ENCODE measurements around the gene C10orf71. TPM values are rescaled to one million over a fixed set of nuclear protein-coding genes. Genes with fewer than 3 reads are reported as not detected.

The C10orf71 gene
- total RNA-seq, 2 donors from 2014 or later: 0.15 TPM; not detected in 1

GRCh38 chr10:49285232-49285631 lies 13.7 kb upstream of the C10orf71 start:
- 94 to 100% methylated on average over 2 to 3 of the region's 3 CpGs for WGBS, 2 experiments (ENCODE audit: insufficient coverage in 1 of 2, insufficient read length in 1 of 2)
- no peaks in the 10 kb centered on the region for H3K27me3 ChIP-seq (ENCODE audit: control insufficient read depth, insufficient read depth, low read length, poor library complexity, severe bottlenecking)
- no peak overlapping the region for H3K9ac ChIP-seq (ENCODE audit: extremely low read depth, low read length, poor library complexity, severe bottlenecking)
- no peak overlapping the region for H3K27ac ChIP-seq (ENCODE audit: low read depth, low read length)
- H3K4me1 ChIP-seq (ENCODE audit: control insufficient read depth, insufficient read depth, low read length): no peaks in the 10 kb centered on the region
- H3K9me3 ChIP-seq (ENCODE audit: control insufficient read depth, low read length): no peaks in the 10 kb centered on the region
- no peaks in the 10 kb centered on the region for H3K36me3 ChIP-seq (ENCODE audit: control insufficient read depth, insufficient read depth, low read length)
- H3K4me3 Mint-ChIP-seq: no peak overlapping the region
- H3K4me1 Mint-ChIP-seq: no peaks in the 10 kb centered on the region
- no peak overlapping the region for H3K4me3 ChIP-seq (ENCODE audit: low read length)
- no peak overlapping the region for H3K27ac Mint-ChIP-seq
- peak; percentile 13 for DNase-seq
- no peaks in the 10 kb centered on the region for H3K27me3 Mint-ChIP-seq (ENCODE audit: insufficient read depth)
- H3K36me3 Mint-ChIP-seq (ENCODE audit: low read depth): no peaks in the 10 kb centered on the region
- H3K9me3 Mint-ChIP-seq: no peaks in the 10 kb centered on the region
- no peak for TF ChIP-seq CTCF (conservative IDR thresholded peaks at IDR 0.05)

GRCh38 chr10:49286686-49287085 lies 12.3 kb upstream of the C10orf71 start:
- Histone ChIP-seq H3K36me3 (ENCODE audit: control insufficient read depth, insufficient read depth, low read length) (no peaks in the 10 kb centered on the region), H3K4me3 (ENCODE audit: low read length) (no peak overlapping the region), H3K27ac (ENCODE audit: low read depth, low read length) (no peak overlapping the region), H3K27me3 (ENCODE audit: control insufficient read depth, insufficient read depth, low read length, poor library complexity, severe bottlenecking) (no peaks in the 10 kb centered on the region), H3K9me3 (ENCODE audit: control insufficient read depth, low read length) (no peaks in the 10 kb centered on the region), H3K4me1 (ENCODE audit: control insufficient read depth, insufficient read depth, low read length) (no peaks in the 10 kb centered on the region), H3K9ac (ENCODE audit: extremely low read depth, low read length, poor library complexity, severe bottlenecking) (no peak overlapping the region)
- H3K27ac Mint-ChIP-seq: no peak overlapping the region
- H3K27me3 Mint-ChIP-seq (ENCODE audit: insufficient read depth): no peaks in the 10 kb centered on the region
- DNase-seq: peak; percentile 35
- peak; percentile 10 for TF ChIP-seq CTCF (conservative IDR thresholded peaks at IDR 0.05)
- no peak overlapping the region for H3K4me3 Mint-ChIP-seq
- 89 to 92% methylated on average over 4 of the region's 4 CpGs for WGBS, 2 experiments (ENCODE audit: insufficient coverage in 1 of 2, insufficient read length in 1 of 2)
- no peaks in the 10 kb centered on the region for H3K36me3 Mint-ChIP-seq (ENCODE audit: low read depth)
- H3K4me1 Mint-ChIP-seq: no peaks in the 10 kb centered on the region
- H3K9me3 Mint-ChIP-seq: no peaks in the 10 kb centered on the region

- Mint-ChIP-seq H3K36me3 (ENCODE audit: low read depth) (no peaks in the 10 kb centered on the region), H3K27ac (no peak overlapping the region), H3K4me1 (no peaks in the 10 kb centered on the region), H3K27me3 (ENCODE audit: insufficient read depth) (peaks cover 5% of the 10 kb centered on the region), H3K4me3 (no peak overlapping the region), H3K9me3 (no peaks in the 10 kb centered on the region)
- no peaks in the 10 kb centered on the region for H3K27me3 ChIP-seq (ENCODE audit: control insufficient read depth, insufficient read depth, low read length, poor library complexity, severe bottlenecking)
- no peaks in the 10 kb centered on the region for H3K4me1 ChIP-seq (ENCODE audit: control insufficient read depth, insufficient read depth, low read length)
- DNase-seq: peak; percentile 30
- H3K4me3 ChIP-seq (ENCODE audit: low read length): no peak overlapping the region
- TF ChIP-seq CTCF (conservative IDR thresholded peaks at IDR 0.05): no peak
- H3K9me3 ChIP-seq (ENCODE audit: control insufficient read depth, low read length): no peaks in the 10 kb centered on the region
- whole genome bisulfite sequencing, 2 experiments (ENCODE audit: insufficient coverage in 1 of 2, insufficient read length in 1 of 2): 91 to 96% methylated on average over 6 to 8 of the region's 9 CpGs
- no peak overlapping the region for H3K9ac ChIP-seq (ENCODE audit: extremely low read depth, low read length, poor library complexity, severe bottlenecking)
- H3K36me3 ChIP-seq (ENCODE audit: control insufficient read depth, insufficient read depth, low read length): no peaks in the 10 kb centered on the region
- no peak overlapping the region for H3K27ac ChIP-seq (ENCODE audit: low read depth, low read length)
These were observed 11.2 kb upstream of the C10orf71 start for GRCh38 chr10:49287689-49288340.

Data from endodermal cell (in vitro differentiated cells).